Stomach (tissue), 9 donors: ENCODE measurements around the gene PRDM16. TPM values are rescaled to one million over a fixed set of nuclear protein-coding genes. Genes with fewer than 3 reads are reported as not detected.

Experiments used
- DNase-seq, 2 donors: peaks; one replicate each; pipeline versions ENCODE4 v3.0.0 to v3.0.0-alpha.2; 2013 to 2019
- H3K27ac ChIP-seq, 5 donors: fragments of 200-600 bp in 4 of 5; sonication (generic) in 4 of 5; one replicate each; pipeline ENCODE4 v1.5.1; 2013 to 2019; ENCODE audit warnings: mild to moderate bottlenecking in 1 of 5, moderate library complexity in 1 of 5
- H3K27me3 ChIP-seq, 3 donors: fragments of 200-600 bp; sonication (generic); one replicate each; pipeline ENCODE4 v1.5.1; 2017 to 2019; ENCODE audit warnings: mixed run types in 1 of 3
- H3K36me3 ChIP-seq, 4 donors: fragments of 200-600 bp; sonication (generic); 1 replicate in 3 of 4; 2 replicates in 1 of 4; pipeline ENCODE4 v1.5.1; 2016 to 2019
- H3K4me1 ChIP-seq, 4 donors: fragments of 200-600 bp; sonication (generic); one replicate each; pipeline ENCODE4 v1.5.1; 2016 to 2019
- H3K4me3 ChIP-seq, 4 donors: fragments of 200-600 bp; sonication (generic) in 3 of 4; one replicate each; pipeline ENCODE4 v1.5.1; 2016 to 2019; ENCODE audit warnings: mild to moderate bottlenecking in 1 of 4
- H3K9me3 ChIP-seq, 4 donors: fragments of 200-600 bp; sonication (generic); one replicate each; pipeline ENCODE4 v1.5.1; 2016 to 2019
- CTCF ChIP-seq, 7 experiments: fragments of 450-650 bp in 4 of 7; fragments of 200-600 bp in 3 of 7; sonication (generic) in 3 of 7; IDR thresholded peaks; one replicate each; pipeline ENCODE4 v1.5.1; 2016 to 2019; ENCODE audit warnings: antibody characterized with exemption in 7 of 7, control low read depth in 2 of 7, mild to moderate bottlenecking in 1 of 7
- EP300 ChIP-seq: sonication (generic); formaldehyde crosslinking; IDR thresholded peaks from one replicate; pipeline ENCODE4 v1.6.1; 2017; ENCODE audit warnings: antibody characterized with exemption
- POLR2A ChIP-seq, 4 donors: fragments of 450-650 bp; IDR thresholded peaks; one replicate each; pipeline ENCODE4 v1.6.1; 2016; ENCODE audit warnings: antibody characterized with exemption in 4 of 4, control low read depth in 2 of 4, mild to moderate bottlenecking in 1 of 4, moderate library complexity in 1 of 4
- POLR2AphosphoS5 ChIP-seq, 3 donors: sonication (generic); formaldehyde crosslinking; IDR thresholded peaks; one replicate each; pipeline ENCODE4 v1.6.1; 2016; ENCODE audit warnings: antibody characterized with exemption in 3 of 3
- WGBS, 5 donors: extraction: QIAGEN DNeasy Blood & Tissue Kit in 3 of 5; methylation state at CpG; one replicate each; pipeline versions ENCODE4 v1.1.5 to v1.1.7; 2013 to 2018; 5-methylcytosine and 5-hydroxymethylcytosine counted together
- intact Hi-C: fragments of 100-400 bp; cut with DNase I; formaldehyde crosslinking; loops from one replicate; pipeline ENCODE4 v1.15.1; 2023; ENCODE audit warnings: low total_unique reads
- polyA plus RNA-seq, 3 donors: library from polyadenylated mRNA; stranded (reverse); fragments of 200-250 nt; gene quantifications; one replicate each; pipeline ENCODE4 v1.2.3, GENCODE V29; 2013
- total RNA-seq, 5 donors: library from RNA; depleted of rRNA; stranded (reverse); fragments of >200 nt; gene quantifications; one replicate each; pipeline versions ENCODE4 v1.1.0 to v1.2.3, GENCODE V29; 2014 to 2016
- donor health status: healthy with polysubstance abuse.
- donor health status: Bipolar disorder and iron deficiency.
- donor health status: healthy.

PRDM16 gene
- total and polyA plus RNA-seq, 8 donors, result 0.29 to 222 (median 15.8) TPM

- no peak for DNase-seq
- H3K27me3 ChIP-seq, result peaks cover 0 to 24% (median 0%) of the 10 kb centered on the region in 3 donors
- 88 to 95% (median 90%) methylated on average over 14 of the region's 14 CpGs for WGBS, 5 donors
- H3K4me3 ChIP-seq, result no peak overlapping the region
- peaks cover 16 to 36% (median 27%) of the 10 kb centered on the region in 4 donors for H3K4me1 ChIP-seq
- no peak overlapping the region for H3K27ac ChIP-seq
- H3K36me3 ChIP-seq, result peaks cover 0 to 10% (median 2%) of the 10 kb centered on the region in 4 donors
- peaks cover 0 to 6% (median 2%) of the 10 kb centered on the region in 4 donors for H3K9me3 ChIP-seq
- intact Hi-C loops, result no loop called here
- TF ChIP-seq POLR2AphosphoS5 (IDR thresholded peaks at IDR 0.05) (no peak), POLR2A (IDR thresholded peaks at IDR 0.05) (no peak), EP300 (no peak), CTCF (IDR thresholded peaks at IDR 0.05) (no peak)
Measured at GRCh38 chr1:3485016-3485415, 416.0 kb downstream of the PRDM16 start.

Other genes starting within 250 kb of the PRDM16 start
- not detected for gene ACTRT2, start 47.7 kb upstream of the PRDM16 start, total RNA-seq
- not detected for gene ACTRT2, start 47.7 kb upstream of the PRDM16 start, polyA plus RNA-seq